Stomach (tissue), 9 donors: ENCODE results near the gene OBSCN. TPM values are rescaled to one million over a fixed set of nuclear protein-coding genes. Genes with fewer than 3 reads are reported as not detected.

Experiments
- DNase-seq, 2 donors: peaks; one replicate each; pipeline versions ENCODE4 v3.0.0 to v3.0.0-alpha.2; 2013 to 2019
- H3K27ac ChIP-seq, 5 donors: fragments of 200-600 bp in 4 of 5; sonication (generic) in 4 of 5; one replicate each; pipeline ENCODE4 v1.5.1; 2013 to 2019; ENCODE audit warnings: mild to moderate bottlenecking in 1 of 5, moderate library complexity in 1 of 5
- H3K27me3 ChIP-seq, 3 donors: fragments of 200-600 bp; sonication (generic); one replicate each; pipeline ENCODE4 v1.5.1; 2017 to 2019; ENCODE audit warnings: mixed run types in 1 of 3
- H3K36me3 ChIP-seq, 4 donors: fragments of 200-600 bp; sonication (generic); 1 replicate in 3 of 4; 2 replicates in 1 of 4; pipeline ENCODE4 v1.5.1; 2016 to 2019
- H3K4me1 ChIP-seq, 4 donors: fragments of 200-600 bp; sonication (generic); one replicate each; pipeline ENCODE4 v1.5.1; 2016 to 2019
- H3K4me3 ChIP-seq, 4 donors: fragments of 200-600 bp; sonication (generic) in 3 of 4; one replicate each; pipeline ENCODE4 v1.5.1; 2016 to 2019; ENCODE audit warnings: mild to moderate bottlenecking in 1 of 4
- H3K9me3 ChIP-seq, 4 donors: fragments of 200-600 bp; sonication (generic); one replicate each; pipeline ENCODE4 v1.5.1; 2016 to 2019
- EP300 ChIP-seq: sonication (generic); formaldehyde crosslinking; IDR thresholded peaks from one replicate; pipeline ENCODE4 v1.6.1; 2017; ENCODE audit warnings: antibody characterized with exemption
- POLR2A ChIP-seq, 4 donors: fragments of 450-650 bp; IDR thresholded peaks; one replicate each; pipeline ENCODE4 v1.6.1; 2016; ENCODE audit warnings: antibody characterized with exemption in 4 of 4, control low read depth in 2 of 4, mild to moderate bottlenecking in 1 of 4, moderate library complexity in 1 of 4
- POLR2AphosphoS5 ChIP-seq, 3 donors: sonication (generic); formaldehyde crosslinking; IDR thresholded peaks; one replicate each; pipeline ENCODE4 v1.6.1; 2016; ENCODE audit warnings: antibody characterized with exemption in 3 of 3
- WGBS, 5 donors: extraction: QIAGEN DNeasy Blood & Tissue Kit in 3 of 5; methylation state at CpG; one replicate each; pipeline versions ENCODE4 v1.1.5 to v1.1.7; 2013 to 2018; 5-methylcytosine and 5-hydroxymethylcytosine counted together
- intact Hi-C: fragments of 100-400 bp; cut with DNase I; formaldehyde crosslinking; loops from one replicate; pipeline ENCODE4 v1.15.1; 2023; ENCODE audit warnings: low total_unique reads
- polyA plus RNA-seq, 3 donors: library from polyadenylated mRNA; stranded (reverse); fragments of 200-250 nt; gene quantifications; one replicate each; pipeline ENCODE4 v1.2.3, GENCODE V29; 2013
- total RNA-seq, 5 donors: library from RNA; depleted of rRNA; stranded (reverse); fragments of >200 nt; gene quantifications; one replicate each; pipeline versions ENCODE4 v1.1.0 to v1.2.3, GENCODE V29; 2014 to 2016
- TF ChIP-seq, protein P1 (sequence below), 7 experiments: fragments of 450-650 bp in 4 of 7; fragments of 200-600 bp in 3 of 7; sonication (generic) in 3 of 7; IDR thresholded peaks; one replicate each; pipeline ENCODE4 v1.5.1; 2016 to 2019; ENCODE audit warnings: antibody characterized with exemption in 7 of 7, control low read depth in 2 of 7, mild to moderate bottlenecking in 1 of 7
- donor health status: healthy with polysubstance abuse.
- donor health status: Bipolar disorder and iron deficiency.
- donor health status: healthy.

OBSCN gene
- total and polyA plus RNA-seq, 8 donors: 7.2 to 111 (median 24.7) TPM

- Histone ChIP-seq H3K9me3 (no peaks in the 10 kb centered on the region), H3K36me3 (peaks cover 0 to 42% (median 26%) of the 10 kb centered on the region in 4 donors), H3K27me3 (no peaks in the 10 kb centered on the region), H3K4me1 (no peaks in the 10 kb centered on the region), H3K27ac (no peak overlapping the region), H3K4me3 (no peak overlapping the region)
- intact Hi-C loops: no loop called here
- 80 to 96% (median 92%) methylated on average over 3 to 18 of the region's 18 CpGs for WGBS, 5 donors
- DNase-seq: peak in 1 of 2 donors; percentile 13
- TF ChIP-seq POLR2AphosphoS5 (IDR thresholded peaks at IDR 0.05): no peak
- TF ChIP-seq EP300: no peak
- no peak for TF ChIP-seq POLR2A (IDR thresholded peaks at IDR 0.05)
- TF ChIP-seq, protein P1, sequence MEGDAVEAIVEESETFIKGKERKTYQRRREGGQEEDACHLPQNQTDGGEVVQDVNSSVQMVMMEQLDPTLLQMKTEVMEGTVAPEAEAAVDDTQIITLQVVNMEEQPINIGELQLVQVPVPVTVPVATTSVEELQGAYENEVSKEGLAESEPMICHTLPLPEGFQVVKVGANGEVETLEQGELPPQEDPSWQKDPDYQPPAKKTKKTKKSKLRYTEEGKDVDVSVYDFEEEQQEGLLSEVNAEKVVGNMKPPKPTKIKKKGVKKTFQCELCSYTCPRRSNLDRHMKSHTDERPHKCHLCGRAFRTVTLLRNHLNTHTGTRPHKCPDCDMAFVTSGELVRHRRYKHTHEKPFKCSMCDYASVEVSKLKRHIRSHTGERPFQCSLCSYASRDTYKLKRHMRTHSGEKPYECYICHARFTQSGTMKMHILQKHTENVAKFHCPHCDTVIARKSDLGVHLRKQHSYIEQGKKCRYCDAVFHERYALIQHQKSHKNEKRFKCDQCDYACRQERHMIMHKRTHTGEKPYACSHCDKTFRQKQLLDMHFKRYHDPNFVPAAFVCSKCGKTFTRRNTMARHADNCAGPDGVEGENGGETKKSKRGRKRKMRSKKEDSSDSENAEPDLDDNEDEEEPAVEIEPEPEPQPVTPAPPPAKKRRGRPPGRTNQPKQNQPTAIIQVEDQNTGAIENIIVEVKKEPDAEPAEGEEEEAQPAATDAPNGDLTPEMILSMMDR (IDR thresholded peaks at IDR 0.05): no peak
These were observed 127.1 kb downstream of the OBSCN start for GRCh38 chr1:228334954-228335353.

DNA sequence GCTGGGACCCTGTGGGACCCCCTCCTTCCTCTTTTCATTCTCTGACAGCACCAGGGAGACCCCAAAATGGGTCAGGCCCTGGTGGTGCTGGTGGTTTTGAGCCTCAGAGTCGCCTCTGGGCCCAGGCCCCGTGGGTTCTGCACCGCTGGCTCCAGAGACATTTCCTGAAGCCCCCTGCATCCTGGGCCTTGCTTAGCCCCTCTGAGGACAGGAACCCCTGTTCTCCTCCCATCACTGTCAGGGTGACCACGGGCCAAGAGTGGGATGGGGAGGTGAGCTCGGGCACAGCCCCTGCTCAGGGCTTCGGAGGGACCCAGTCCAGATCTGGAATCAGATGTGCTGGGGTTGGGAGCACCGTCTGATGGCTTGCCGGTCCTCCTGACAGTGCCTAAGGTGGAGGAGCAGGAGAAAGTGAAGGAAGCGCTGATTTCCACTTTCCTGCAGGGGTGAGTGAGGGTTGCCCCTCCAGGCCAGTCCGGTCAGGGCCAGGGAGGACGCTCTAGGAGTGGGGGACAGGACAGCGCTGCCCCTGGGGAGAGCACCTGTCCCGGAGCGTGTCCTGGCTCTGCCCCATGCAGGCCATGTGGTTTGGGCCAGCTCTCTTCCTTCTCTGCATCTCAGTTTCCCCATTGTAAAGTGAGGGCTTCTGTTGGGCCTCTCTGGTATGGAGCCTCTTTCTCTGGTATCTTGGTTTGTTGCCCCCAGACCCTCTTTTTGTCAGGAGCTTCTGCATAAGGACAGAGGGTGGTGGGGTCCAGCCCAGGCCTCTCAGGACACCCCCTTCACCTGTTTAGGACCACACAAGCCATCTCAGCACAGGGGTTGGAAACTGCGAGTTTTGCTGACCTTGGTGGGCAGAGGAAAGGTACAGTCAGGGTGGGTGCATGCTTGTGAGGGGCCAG, 127.8 kb downstream of the OBSCN start:
- no peak for DNase-seq
- TF ChIP-seq POLR2A (IDR thresholded peaks at IDR 0.05) (no peak), EP300 (no peak), POLR2AphosphoS5 (IDR thresholded peaks at IDR 0.05) (no peak)
- TF ChIP-seq, protein P1 (IDR thresholded peaks at IDR 0.05): no peak
- no peaks in the 10 kb centered on the region for H3K9me3 ChIP-seq
- no peak overlapping the region for H3K4me3 ChIP-seq
- intact Hi-C loops: no loop called here
- WGBS, 5 donors: 84 to 89% (median 89%) methylated on average over 13 to 15 of the region's 15 CpGs
- H3K27ac ChIP-seq: no peak overlapping the region
- H3K4me1 ChIP-seq: no peaks in the 10 kb centered on the region
- peaks cover 0 to 46% (median 26%) of the 10 kb centered on the region in 4 donors for H3K36me3 ChIP-seq
- H3K27me3 ChIP-seq: no peaks in the 10 kb centered on the region

DNA sequence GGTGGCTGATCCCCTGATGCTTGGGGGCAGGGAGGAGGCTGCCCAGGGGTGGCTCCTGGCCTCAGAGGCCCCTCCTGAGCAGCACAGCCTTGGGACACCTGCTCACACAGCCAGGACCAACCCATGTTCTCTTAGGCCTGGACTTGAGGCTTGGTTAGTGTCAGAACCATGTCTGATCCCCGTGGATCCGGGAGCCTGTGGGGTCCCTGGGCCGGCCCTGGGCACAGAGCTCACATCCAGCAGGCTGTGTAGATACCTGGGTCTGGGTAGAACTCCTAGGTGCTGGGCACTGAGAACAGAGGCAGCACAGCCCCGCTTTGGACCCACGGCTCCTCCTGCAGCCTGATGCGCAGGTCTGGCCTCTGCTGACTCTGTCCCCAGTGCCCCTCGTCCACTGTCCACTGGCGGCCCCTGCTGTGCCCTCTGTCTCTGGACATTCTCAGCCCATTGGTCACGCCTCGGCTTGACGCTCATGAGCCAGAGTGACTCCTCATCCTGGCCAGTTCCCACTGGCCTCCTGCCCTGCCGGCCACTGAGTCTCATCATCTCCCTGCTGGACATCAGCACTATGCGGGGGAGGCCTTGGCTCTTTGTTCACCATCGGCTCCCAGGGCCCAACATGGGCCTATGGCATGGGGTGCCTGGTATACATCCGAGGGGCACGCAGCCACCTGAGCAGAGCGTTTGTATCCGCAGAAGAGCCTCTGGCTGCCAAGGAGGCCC, 128.6 kb downstream of the OBSCN start:
- Histone ChIP-seq H3K36me3 (peaks cover 0 to 46% (median 26%) of the 10 kb centered on the region in 4 donors), H3K9me3 (no peaks in the 10 kb centered on the region), H3K27ac (no peak overlapping the region), H3K27me3 (no peaks in the 10 kb centered on the region), H3K4me3 (no peak overlapping the region), H3K4me1 (no peaks in the 10 kb centered on the region)
- 88 to 93% (median 89%) methylated on average over 12 to 18 of the region's 18 CpGs for WGBS, 5 donors
- intact Hi-C loops: no loop called here
- DNase-seq: no peak
- no peak for TF ChIP-seq POLR2AphosphoS5 (IDR thresholded peaks at IDR 0.05)
- no peak for TF ChIP-seq POLR2A (IDR thresholded peaks at IDR 0.05)
- no peak for TF ChIP-seq EP300
- TF ChIP-seq, protein P1 (IDR thresholded peaks at IDR 0.05): no peak

DNA sequence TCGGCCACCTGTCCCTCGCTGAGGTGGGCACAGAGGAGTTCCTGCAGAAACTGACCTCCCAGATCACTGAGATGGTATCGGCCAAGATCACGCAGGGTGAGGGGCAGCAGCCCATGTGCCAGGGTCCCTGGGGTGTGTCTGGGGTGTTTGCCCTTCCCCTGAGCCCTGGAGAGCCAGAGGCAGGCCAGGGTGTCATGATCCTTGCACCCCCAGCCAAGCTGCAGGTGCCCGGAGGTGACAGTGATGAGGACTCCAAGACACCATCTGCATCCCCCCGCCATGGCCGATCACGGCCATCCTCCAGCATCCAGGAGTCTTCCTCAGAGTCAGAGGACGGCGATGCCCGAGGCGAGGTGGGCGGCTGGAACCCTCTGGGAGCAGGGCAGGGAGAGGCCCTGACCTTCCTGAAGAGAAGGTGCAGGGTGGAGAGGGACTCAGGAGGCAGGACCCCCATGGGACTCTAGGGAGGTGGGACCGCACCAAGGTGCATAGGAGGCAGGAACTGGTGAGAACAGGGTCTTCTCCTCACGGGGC, 129.3 kb downstream of the OBSCN start:
- no peak for TF ChIP-seq EP300
- TF ChIP-seq POLR2A (IDR thresholded peaks at IDR 0.05): no peak
- TF ChIP-seq, protein P1 (IDR thresholded peaks at IDR 0.05): no peak
- no peak for TF ChIP-seq POLR2AphosphoS5 (IDR thresholded peaks at IDR 0.05)
- H3K36me3 ChIP-seq: peaks cover 0 to 51% (median 26%) of the 10 kb centered on the region in 4 donors
- H3K4me1 ChIP-seq: no peaks in the 10 kb centered on the region
- no peak for DNase-seq
- intact Hi-C loops: no loop called here
- no peak overlapping the region for H3K4me3 ChIP-seq
- H3K27me3 ChIP-seq: no peaks in the 10 kb centered on the region
- H3K9me3 ChIP-seq: no peaks in the 10 kb centered on the region
- 85 to 95% (median 95%) methylated on average over 11 to 15 of the region's 15 CpGs for WGBS, 5 donors
- H3K27ac ChIP-seq: no peak overlapping the region
